Loucy (cell line): ENCODE data around the gene IL6R.

Source experiments
- H2AFZ ChIP-seq: fragments of 200-600 bp; sonication (generic); 2 replicates; pipeline ENCODE4 v1.6.0; 2016; ENCODE audit warnings: antibody characterized with exemption, mild to moderate bottlenecking, low read length, moderate library complexity
- H3F3A ChIP-seq: fragments of 200-600 bp; 2 replicates; pipeline ENCODE4 v1.6.0; 2016; ENCODE audit warnings: antibody characterized with exemption, low read depth, mild to moderate bottlenecking
- H3K27me3 ChIP-seq: fragments of 200-600 bp; sonication (generic); 2 replicates; pipeline ENCODE4 v1.6.1; 2014; ENCODE audit warnings: low read length, mild to moderate bottlenecking; ENCODE audit not compliant: insufficient read depth, poor library complexity, severe bottlenecking
- H3K36me3 ChIP-seq: fragments of 200-600 bp; sonication (generic); 2 replicates; pipeline ENCODE4 v1.6.1; 2016; ENCODE audit warnings: low read length; ENCODE audit not compliant: insufficient read depth
- H3K4me1 ChIP-seq: fragments of 200-600 bp; sonication (generic); 2 replicates; pipeline ENCODE4 v1.5.1; 2014; ENCODE audit warnings: low read length, mild to moderate bottlenecking; ENCODE audit not compliant: insufficient read depth, poor library complexity, severe bottlenecking
- H3K4me2 ChIP-seq: fragments of 200-600 bp; sonication (generic); 2 replicates; pipeline ENCODE4 v1.6.0; 2014; ENCODE audit warnings: antibody characterized with exemption, low read length, low read depth, mild to moderate bottlenecking; ENCODE audit not compliant: poor library complexity, severe bottlenecking
- H3K4me3 ChIP-seq: fragments of 200-600 bp; sonication (generic); 2 replicates; pipeline ENCODE4 v1.5.1; 2014; ENCODE audit warnings: low read length, mild to moderate bottlenecking, mixed read lengths; ENCODE audit not compliant: poor library complexity, severe bottlenecking
- H3K79me2 ChIP-seq: fragments of 200-600 bp; sonication (generic); 2 replicates; pipeline ENCODE4 v1.6.1; 2014; ENCODE audit warnings: low read length; ENCODE audit not compliant: insufficient read depth
- H3K9ac ChIP-seq: fragments of 200-600 bp; sonication (generic); 2 replicates; pipeline ENCODE4 v1.6.0; 2014; ENCODE audit warnings: mild to moderate bottlenecking, low read depth, low read length, moderate library complexity; ENCODE audit not compliant: poor library complexity, severe bottlenecking
- H3K9me2 ChIP-seq: fragments of 200-600 bp; sonication (generic); replicated peaks from 2 replicates; pipeline ENCODE4 v1.6.1; 2016; ENCODE audit warnings: low read depth, low read length, mixed read lengths
- H3K9me3 ChIP-seq: fragments of 200-600 bp; sonication (generic); 2 replicates; pipeline ENCODE4 v1.6.1; 2014; ENCODE audit warnings: mild to moderate bottlenecking, antibody characterized with exemption, low read length, low read depth; ENCODE audit not compliant: insufficient read depth
- H4K20me1 ChIP-seq: fragments of 200-600 bp; sonication (generic); 2 replicates; pipeline ENCODE4 v1.6.0; 2014; ENCODE audit warnings: antibody characterized with exemption, low read length, mild to moderate bottlenecking; ENCODE audit not compliant: insufficient read depth, poor library complexity, severe bottlenecking
- EZH2phosphoT487 ChIP-seq: fragments of 200-600 bp; IDR thresholded peaks from 2 replicates; pipeline ENCODE4 v1.6.1; 2018; ENCODE audit warnings: antibody characterized with exemption, mild to moderate bottlenecking, moderate library complexity, borderline replicate concordance
- TF ChIP-seq, protein P1 (sequence below): fragments of 200-600 bp; sonication (generic); conservative IDR thresholded peaks from 2 replicates; pipeline ENCODE4 v1.5.1; 2014; ENCODE audit warnings: mild to moderate bottlenecking, antibody characterized with exemption, low read length

IL6R gene

GRCh38 chr1:154413177-154413783 is 8.1 kb downstream of the IL6R start:
- Histone ChIP-seq H3K4me1 (no peaks in the 10 kb centered on the region), H3K79me2 (no peaks in the 10 kb centered on the region), H3K4me3 (no peak overlapping the region)

GRCh38 chr1:154414606-154415005 is 9.5 kb downstream of the IL6R start:
- no peaks in the 10 kb centered on the region for H3K4me1 ChIP-seq
- no peak overlapping the region for H3K9ac ChIP-seq
- H3K4me2 ChIP-seq = no peak overlapping the region
- no peaks in the 10 kb centered on the region for H3F3A ChIP-seq
- no peak overlapping the region for H3K4me3 ChIP-seq
- no peaks in the 10 kb centered on the region for H3K27me3 ChIP-seq
- no peak for TF ChIP-seq EZH2phosphoT487
- TF ChIP-seq, protein P1, sequence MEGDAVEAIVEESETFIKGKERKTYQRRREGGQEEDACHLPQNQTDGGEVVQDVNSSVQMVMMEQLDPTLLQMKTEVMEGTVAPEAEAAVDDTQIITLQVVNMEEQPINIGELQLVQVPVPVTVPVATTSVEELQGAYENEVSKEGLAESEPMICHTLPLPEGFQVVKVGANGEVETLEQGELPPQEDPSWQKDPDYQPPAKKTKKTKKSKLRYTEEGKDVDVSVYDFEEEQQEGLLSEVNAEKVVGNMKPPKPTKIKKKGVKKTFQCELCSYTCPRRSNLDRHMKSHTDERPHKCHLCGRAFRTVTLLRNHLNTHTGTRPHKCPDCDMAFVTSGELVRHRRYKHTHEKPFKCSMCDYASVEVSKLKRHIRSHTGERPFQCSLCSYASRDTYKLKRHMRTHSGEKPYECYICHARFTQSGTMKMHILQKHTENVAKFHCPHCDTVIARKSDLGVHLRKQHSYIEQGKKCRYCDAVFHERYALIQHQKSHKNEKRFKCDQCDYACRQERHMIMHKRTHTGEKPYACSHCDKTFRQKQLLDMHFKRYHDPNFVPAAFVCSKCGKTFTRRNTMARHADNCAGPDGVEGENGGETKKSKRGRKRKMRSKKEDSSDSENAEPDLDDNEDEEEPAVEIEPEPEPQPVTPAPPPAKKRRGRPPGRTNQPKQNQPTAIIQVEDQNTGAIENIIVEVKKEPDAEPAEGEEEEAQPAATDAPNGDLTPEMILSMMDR = no peak
- H2AFZ ChIP-seq = no peak overlapping the region
- no peaks in the 10 kb centered on the region for H4K20me1 ChIP-seq
- no peaks in the 10 kb centered on the region for H3K36me3 ChIP-seq
- no peaks in the 10 kb centered on the region for H3K9me3 ChIP-seq
- H3K79me2 ChIP-seq = no peaks in the 10 kb centered on the region
- no peaks in the 10 kb centered on the region for H3K9me2 ChIP-seq

More at GRCh38 chr1:154413177-154413783, 8.1 kb downstream of the IL6R start:
- Histone ChIP-seq H4K20me1 (no peaks in the 10 kb centered on the region), H3K36me3 (no peaks in the 10 kb centered on the region), H3K9me2 (no peaks in the 10 kb centered on the region), H3K9ac (no peak overlapping the region), H3K27me3 (no peaks in the 10 kb centered on the region), H3K9me3 (no peaks in the 10 kb centered on the region), H3F3A (no peaks in the 10 kb centered on the region), H3K4me2 (no peak overlapping the region), H2AFZ (no peak overlapping the region)
- TF ChIP-seq, protein P1 = no peak
- no peak for TF ChIP-seq EZH2phosphoT487

DNA sequence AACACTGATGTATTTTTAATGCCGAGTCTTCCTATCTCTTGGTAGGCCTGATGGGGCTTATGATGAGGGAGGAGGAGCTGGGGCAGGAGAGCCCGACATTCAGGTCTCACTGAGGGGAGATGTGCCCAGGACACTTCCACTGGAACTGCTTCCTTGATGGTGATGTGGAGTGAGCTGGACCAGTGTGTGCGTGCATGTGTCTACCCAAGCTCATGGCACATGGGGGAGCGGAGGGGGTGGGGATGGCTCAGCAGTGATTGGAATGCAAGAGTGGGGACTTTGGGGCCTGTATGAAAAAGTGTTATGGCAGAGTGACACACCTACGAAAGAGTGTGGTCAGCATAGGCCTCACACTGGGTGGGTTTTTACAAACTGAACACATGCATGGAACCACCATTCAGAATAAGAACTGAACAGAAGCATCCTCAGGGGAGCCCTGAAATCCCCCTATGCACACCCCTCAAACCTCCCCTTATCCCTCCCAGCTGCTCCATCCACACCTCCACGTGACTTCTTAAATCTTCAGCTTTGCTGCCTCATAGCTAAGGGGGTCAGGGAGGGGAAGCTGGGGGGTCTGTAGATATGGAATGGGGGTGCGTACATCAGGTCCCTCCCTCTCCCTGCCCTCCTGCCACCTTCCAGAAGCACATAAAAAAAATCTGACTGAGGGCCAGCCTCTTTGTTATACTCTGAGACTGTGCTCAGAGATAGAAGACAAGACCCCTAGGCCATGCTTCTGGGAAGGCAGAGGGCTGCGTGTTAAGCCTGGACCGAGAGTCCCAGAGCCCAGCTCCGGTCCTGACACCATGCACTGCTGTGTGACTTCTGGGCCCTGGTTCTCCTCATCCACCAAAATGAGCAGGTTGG is 11.6 kb downstream of the IL6R start:
- no peak overlapping the region for H3K9ac ChIP-seq
- H3F3A ChIP-seq = no peaks in the 10 kb centered on the region
- TF ChIP-seq, protein P1 = no peak
- TF ChIP-seq EZH2phosphoT487 = no peak
- peaks cover 6% of the 10 kb centered on the region for H3K4me1 ChIP-seq
- H2AFZ ChIP-seq = no peak overlapping the region
- no peaks in the 10 kb centered on the region for H3K36me3 ChIP-seq
- H3K9me3 ChIP-seq = no peaks in the 10 kb centered on the region
- H4K20me1 ChIP-seq = no peaks in the 10 kb centered on the region
- H3K27me3 ChIP-seq = no peaks in the 10 kb centered on the region
- no peak overlapping the region for H3K4me2 ChIP-seq
- no peaks in the 10 kb centered on the region for H3K79me2 ChIP-seq
- no peaks in the 10 kb centered on the region for H3K9me2 ChIP-seq
- no peak overlapping the region for H3K4me3 ChIP-seq
